Nephron (organoid): Measurements from ENCODE around the gene ADAMTS2.

Experiments
- H3K27ac Mint-ChIP-seq, 3 experiments: 2 replicates each; pipeline ENCODE4 v1.8.0; 2020; ENCODE audit warnings: mixed read lengths in 3 of 3, mild to moderate bottlenecking in 2 of 3, moderate library complexity in 1 of 3
- H3K27me3 Mint-ChIP-seq: 2 replicates; pipeline ENCODE4 v1.8.0; 2021; ENCODE audit warnings: low read depth, mild to moderate bottlenecking, moderate library complexity, mixed read lengths
- H3K36me3 Mint-ChIP-seq: 2 replicates; pipeline ENCODE4 v1.8.0; 2020; ENCODE audit warnings: low read depth, mixed read lengths
- H3K4me1 Mint-ChIP-seq: 2 replicates; pipeline ENCODE4 v1.8.0; 2020; ENCODE audit warnings: mixed read lengths
- H3K4me3 Mint-ChIP-seq, 3 experiments: 2 replicates each; pipeline ENCODE4 v1.8.0; 2020; ENCODE audit warnings: mild to moderate bottlenecking in 3 of 3, mixed read lengths in 3 of 3, moderate library complexity in 2 of 3
- H3K9me3 Mint-ChIP-seq: 2 replicates; pipeline ENCODE4 v1.8.0; 2020; ENCODE audit warnings: mixed read lengths
- CTCF ChIP-seq, 3 experiments: fragments of 200-600 bp; sonication (generic); IDR thresholded peaks; one replicate each; pipeline ENCODE4 v1.5.0; 2021; ENCODE audit warnings: antibody characterized with exemption in 3 of 3; ENCODE audit not compliant: unreplicated experiment in 3 of 3

The ADAMTS2 gene

GRCh38 chr5:179323026-179323870 lies 22.0 kb downstream of the ADAMTS2 start:
- H3K4me3 Mint-ChIP-seq: peak overlapping the region in 1 of 3 experiments; percentile 23
- H3K4me1 Mint-ChIP-seq: peaks cover 82% of the 10 kb centered on the region
- H3K9me3 Mint-ChIP-seq: no peaks in the 10 kb centered on the region
- peaks cover 9% of the 10 kb centered on the region for H3K27me3 Mint-ChIP-seq
- no peaks in the 10 kb centered on the region for H3K36me3 Mint-ChIP-seq
- no peak for TF ChIP-seq CTCF (IDR thresholded peaks at IDR 0.05; ENCODE audit: unreplicated experiment in 3 of 3)
- peak overlapping the region in 2 of 3 experiments; percentile 70 to 76 for H3K27ac Mint-ChIP-seq

GRCh38 chr5:179322071-179323025 lies 22.9 kb downstream of the ADAMTS2 start:
- Mint-ChIP-seq H3K4me3 (no peak overlapping the region), H3K27ac (peak overlapping the region in 2 of 3 experiments; percentile 19 to 76), H3K4me1 (peaks cover 82% of the 10 kb centered on the region), H3K36me3 (no peaks in the 10 kb centered on the region), H3K9me3 (no peaks in the 10 kb centered on the region), H3K27me3 (peaks cover 13% of the 10 kb centered on the region)
- TF ChIP-seq CTCF (IDR thresholded peaks at IDR 0.05; ENCODE audit: unreplicated experiment in 3 of 3): no peak

- no peak for TF ChIP-seq CTCF (IDR thresholded peaks at IDR 0.05; ENCODE audit: unreplicated experiment in 3 of 3)
- peaks cover 13% of the 10 kb centered on the region for H3K27me3 Mint-ChIP-seq
- no peaks in the 10 kb centered on the region for H3K36me3 Mint-ChIP-seq
- no peaks in the 10 kb centered on the region for H3K9me3 Mint-ChIP-seq
- peak overlapping the region in 2 of 3 experiments; percentile 47 to 73 for H3K27ac Mint-ChIP-seq
- no peak overlapping the region for H3K4me3 Mint-ChIP-seq
- H3K4me1 Mint-ChIP-seq: peaks cover 78% of the 10 kb centered on the region
Observed at GRCh38 chr5:179321206-179321987, 23.9 kb downstream of the ADAMTS2 start.

- peak overlapping the region; percentile 15 to 44 (median 18) for H3K4me3 Mint-ChIP-seq
- H3K9me3 Mint-ChIP-seq: peaks cover 7% of the 10 kb centered on the region
- peak overlapping the region; percentile 33 to 73 (median 67) for H3K27ac Mint-ChIP-seq
- peaks cover 11% of the 10 kb centered on the region for H3K27me3 Mint-ChIP-seq
- peaks cover 6% of the 10 kb centered on the region for H3K36me3 Mint-ChIP-seq
- peaks cover 81% of the 10 kb centered on the region for H3K4me1 Mint-ChIP-seq
- TF ChIP-seq CTCF (IDR thresholded peaks at IDR 0.05; ENCODE audit: unreplicated experiment in 3 of 3): no peak
Observed at GRCh38 chr5:179319741-179320281, 25.4 kb downstream of the ADAMTS2 start.

GRCh38 chr5:179319123-179319522 lies 26.1 kb downstream of the ADAMTS2 start:
- Mint-ChIP-seq H3K27ac (peak overlapping the region; percentile 33 to 73 (median 67)), H3K9me3 (peaks cover 7% of the 10 kb centered on the region), H3K36me3 (peaks cover 6% of the 10 kb centered on the region), H3K4me1 (peaks cover 84% of the 10 kb centered on the region), H3K27me3 (peaks cover 11% of the 10 kb centered on the region), H3K4me3 (peak overlapping the region in 1 of 3 experiments; percentile 43)
- TF ChIP-seq CTCF (IDR thresholded peaks at IDR 0.05; ENCODE audit: unreplicated experiment in 3 of 3): no peak
